A549 (cell line): Measurements from ENCODE around the gene RTL1. TPM values are rescaled to one million over a fixed set of nuclear protein-coding genes. Genes with fewer than 3 reads are reported as not detected.
A peak's percentile ranks its signal among the peaks of the same experiment; 100 is the strongest.

Source experiments
- ATAC-seq, 2 experiments: fragments of 200-7000 bp in 1 of 2; fragments of >200 bp in 1 of 2; cut with Nextera tagmentation in 1 of 2; cut with Tn5 transposase in 1 of 2; 3 replicates each; pipeline versions ENCODE4 v1.8.0 to v1.9.1; 2018 to 2020; ENCODE audit warnings: mild to moderate bottlenecking in 1 of 2, moderate library complexity in 1 of 2
- CTCF ChIA-PET: fragments of 300-600 bp; sonication (Branson Sonifier 250); formaldehyde crosslinking; extraction: SDS; loops from one replicate; lab custom pipeline; 2021; ENCODE audit warnings: antibody characterized with exemption, inconsistent platforms; lab: Yijun Ruan, JAX
- POLR2A ChIA-PET: fragments of 350-600 bp; formaldehyde crosslinking; extraction: SDS; loops from one replicate; lab custom pipeline; 2021; ENCODE audit warnings: antibody characterized with exemption, inconsistent platforms; lab: Yijun Ruan, JAX
- DNase-seq, 2 experiments: peaks; one replicate each; pipeline versions ENCODE4 v3.0.0 to v3.0.0-alpha.2; 2011 to 2016; ENCODE audit warnings: low read depth in 1 of 2, low spot score in 1 of 2
- FAIRE-seq: peaks from 2 replicates; lab custom pipeline; 2011; peaks lifted over from hg19 to GRCh38; lab: Jason Lieb, UNC
- H3K27ac ChIP-seq, 2 experiments: fragments of >200 bp; sonication (Bioruptor Twin); formaldehyde crosslinking; 3 replicates each; pipeline ENCODE4 v1.5.1; 2016 to 2017
- H3K4me1 ChIP-seq: fragments of >200 bp; sonication (Bioruptor Twin); formaldehyde crosslinking; 3 replicates; pipeline ENCODE4 v1.6.1; 2016
- H3K4me2 ChIP-seq: fragments of >200 bp; sonication (Bioruptor Twin); formaldehyde crosslinking; 3 replicates; pipeline ENCODE4 v1.6.1; 2016
- H3K4me3 ChIP-seq: fragments of >200 bp; sonication (Bioruptor Twin); formaldehyde crosslinking; 3 replicates; pipeline ENCODE4 v1.5.1; 2016
- H3K9me3 ChIP-seq: fragments of >200 bp; sonication (Bioruptor Twin); formaldehyde crosslinking; 3 replicates; pipeline ENCODE4 v1.6.1; 2016
- BHLHE40 ChIP-seq: IDR thresholded peaks from 2 replicates; pipeline ENCODE4 v1.6.1; 2012; ENCODE audit warnings: low read depth, low read length, inconsistent platforms
- CBX2 ChIP-seq: fragments of 200-600 bp; sonication (generic); IDR thresholded peaks from 2 replicates; pipeline ENCODE4 v1.6.1; 2016; ENCODE audit warnings: low read depth, mild to moderate bottlenecking, borderline replicate concordance
- CHD4 ChIP-seq: fragments of 200-600 bp; sonication (generic); IDR thresholded peaks from 2 replicates; pipeline ENCODE4 v1.6.1; 2016; ENCODE audit warnings: antibody characterized with exemption, mild to moderate bottlenecking, borderline replicate concordance
- EHF ChIP-seq: fragments of 250-450 bp; sonication (Bioruptor Pico); IDR thresholded peaks from 2 replicates; pipeline ENCODE4 v1.5.0; 2020; ENCODE audit warnings: mild to moderate bottlenecking
- HOXB5 ChIP-seq: fragments of 250-450 bp; sonication (Bioruptor Pico); IDR thresholded peaks from 2 replicates; pipeline ENCODE4 v1.5.0; 2020; ENCODE audit warnings: mild to moderate bottlenecking, moderate library complexity
- JUN ChIP-seq, 2 experiments: fragments of >200 bp; sonication (Bioruptor Twin); formaldehyde crosslinking; IDR thresholded peaks; 2 replicates in 1 of 2; 3 replicates in 1 of 2; pipeline ENCODE4 v1.6.1; 2016 to 2017
- JUNB ChIP-seq: fragments of >200 bp; sonication (Bioruptor Twin); formaldehyde crosslinking; IDR thresholded peaks from 2 replicates; pipeline ENCODE4 v1.6.1; 2016
- KDM1A ChIP-seq: fragments of 200-600 bp; sonication (generic); IDR thresholded peaks from 2 replicates; pipeline ENCODE4 v1.6.1; 2016; ENCODE audit warnings: low read depth, mild to moderate bottlenecking
- KDM5A ChIP-seq: fragments of 200-600 bp; sonication (generic); IDR thresholded peaks from 2 replicates; pipeline ENCODE4 v1.6.1; 2016; ENCODE audit warnings: antibody characterized with exemption, mild to moderate bottlenecking
- MAFK ChIP-seq: fragments of 450-650 bp; IDR thresholded peaks from 2 replicates; pipeline ENCODE4 v1.6.1; 2014; ENCODE audit not compliant: partially characterized antibody
- PHF8 ChIP-seq: fragments of 200-600 bp; sonication (generic); IDR thresholded peaks from 2 replicates; pipeline ENCODE4 v1.6.1; 2016; ENCODE audit warnings: low read depth, mild to moderate bottlenecking, antibody characterized with exemption, moderate library complexity, borderline replicate concordance
- RAD21 ChIP-seq, 2 experiments: fragments of >200 bp in 1 of 2; sonication (Bioruptor Twin) in 1 of 2; formaldehyde crosslinking in 1 of 2; IDR thresholded peaks in 1 of 2; conservative IDR thresholded peaks in 1 of 2; 2 replicates in 1 of 2; 3 replicates in 1 of 2; pipeline ENCODE4 v1.6.1; 2012 to 2018; ENCODE audit warnings: inconsistent platforms in 1 of 2
- RARB ChIP-seq: fragments of 250-450 bp; sonication (Bioruptor Pico); IDR thresholded peaks from 2 replicates; pipeline ENCODE4 v1.8.0; 2021; ENCODE audit warnings: mild to moderate bottlenecking, moderate library complexity
- SMC3 ChIP-seq: fragments of >200 bp; sonication (Bioruptor Twin); formaldehyde crosslinking; IDR thresholded peaks from 3 replicates; pipeline ENCODE4 v1.6.1; 2018; ENCODE audit warnings: inconsistent platforms
- WGBS: methylation state at CpG from one replicate; pipeline ENCODE4 v1.1.6; 2017; ENCODE audit errors: missing lambda C conversion rate; 5-methylcytosine and 5-hydroxymethylcytosine counted together
- polyA plus RNA-seq, 4 experiments: library from polyadenylated mRNA; depleted of rRNA in 3 of 4; stranded (reverse); fragments of >200 nt; fragmentation: RNase III in 1 of 4; extraction: RNeasy Plus Mini Kit Qiagen cat#74134 plus additional on column Dnase treatment in 1 of 4; gene quantifications; 2 replicates in 3 of 4; 3 replicates in 1 of 4; pipeline ENCODE4 v1.2.3, GENCODE V29; 2011 to 2017
- TF ChIP-seq, protein P1 (sequence below): fragments of 250-450 bp; sonication (Bioruptor Pico); IDR thresholded peaks from 2 replicates; pipeline ENCODE4 v1.5.0; 2020; ENCODE audit warnings: low read depth, mild to moderate bottlenecking, moderate library complexity
- TF ChIP-seq, protein P2 (sequence below): fragments of 200-600 bp; sonication (generic); IDR thresholded peaks from 2 replicates; pipeline ENCODE4 v1.6.1; 2016; ENCODE audit warnings: antibody characterized with exemption, mild to moderate bottlenecking, moderate library complexity
- TF ChIP-seq, protein P3 (sequence below): fragments of >200 bp; sonication (Bioruptor Twin); formaldehyde crosslinking; IDR thresholded peaks from 3 replicates; pipeline ENCODE4 v1.5.1; 2016

RTL1 gene
- polyA plus RNA-seq, 2 of the 4 experiments (the other 2 are of a cell fraction) = 0.01 TPM; not detected in 1

DNA sequence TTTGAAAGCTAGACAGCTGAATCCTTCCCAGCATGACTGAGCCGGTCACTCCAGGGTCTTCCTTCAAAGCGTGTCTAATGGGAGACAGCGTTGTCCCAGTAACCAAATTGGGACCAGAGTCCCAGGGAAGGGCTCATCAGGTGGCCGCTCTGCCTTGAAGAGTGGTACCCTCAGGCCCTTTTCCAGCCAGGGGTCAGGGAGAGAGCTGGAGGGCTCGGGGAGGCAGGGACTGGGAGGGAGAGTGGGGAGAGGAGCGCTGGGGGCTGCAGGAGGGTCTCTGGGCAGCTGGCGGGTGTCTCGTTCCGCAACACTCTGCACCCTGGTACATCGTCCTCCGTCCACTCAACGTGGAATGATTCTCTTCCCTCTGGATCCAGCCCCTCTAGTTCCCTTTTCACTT lies 1.6 kb upstream of the RTL1 start:
- ATAC-seq (no peak), FAIRE-seq (no peak), DNase-seq (no peak)
- TF ChIP-seq, protein P1, sequence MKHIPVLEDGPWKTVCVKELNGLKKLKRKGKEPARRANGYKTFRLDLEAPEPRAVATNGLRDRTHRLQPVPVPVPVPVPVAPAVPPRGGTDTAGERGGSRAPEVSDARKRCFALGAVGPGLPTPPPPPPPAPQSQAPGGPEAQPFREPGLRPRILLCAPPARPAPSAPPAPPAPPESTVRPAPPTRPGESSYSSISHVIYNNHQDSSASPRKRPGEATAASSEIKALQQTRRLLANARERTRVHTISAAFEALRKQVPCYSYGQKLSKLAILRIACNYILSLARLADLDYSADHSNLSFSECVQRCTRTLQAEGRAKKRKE (CRISPR knock-in tag) = no peak
- TF ChIP-seq, protein P2, sequence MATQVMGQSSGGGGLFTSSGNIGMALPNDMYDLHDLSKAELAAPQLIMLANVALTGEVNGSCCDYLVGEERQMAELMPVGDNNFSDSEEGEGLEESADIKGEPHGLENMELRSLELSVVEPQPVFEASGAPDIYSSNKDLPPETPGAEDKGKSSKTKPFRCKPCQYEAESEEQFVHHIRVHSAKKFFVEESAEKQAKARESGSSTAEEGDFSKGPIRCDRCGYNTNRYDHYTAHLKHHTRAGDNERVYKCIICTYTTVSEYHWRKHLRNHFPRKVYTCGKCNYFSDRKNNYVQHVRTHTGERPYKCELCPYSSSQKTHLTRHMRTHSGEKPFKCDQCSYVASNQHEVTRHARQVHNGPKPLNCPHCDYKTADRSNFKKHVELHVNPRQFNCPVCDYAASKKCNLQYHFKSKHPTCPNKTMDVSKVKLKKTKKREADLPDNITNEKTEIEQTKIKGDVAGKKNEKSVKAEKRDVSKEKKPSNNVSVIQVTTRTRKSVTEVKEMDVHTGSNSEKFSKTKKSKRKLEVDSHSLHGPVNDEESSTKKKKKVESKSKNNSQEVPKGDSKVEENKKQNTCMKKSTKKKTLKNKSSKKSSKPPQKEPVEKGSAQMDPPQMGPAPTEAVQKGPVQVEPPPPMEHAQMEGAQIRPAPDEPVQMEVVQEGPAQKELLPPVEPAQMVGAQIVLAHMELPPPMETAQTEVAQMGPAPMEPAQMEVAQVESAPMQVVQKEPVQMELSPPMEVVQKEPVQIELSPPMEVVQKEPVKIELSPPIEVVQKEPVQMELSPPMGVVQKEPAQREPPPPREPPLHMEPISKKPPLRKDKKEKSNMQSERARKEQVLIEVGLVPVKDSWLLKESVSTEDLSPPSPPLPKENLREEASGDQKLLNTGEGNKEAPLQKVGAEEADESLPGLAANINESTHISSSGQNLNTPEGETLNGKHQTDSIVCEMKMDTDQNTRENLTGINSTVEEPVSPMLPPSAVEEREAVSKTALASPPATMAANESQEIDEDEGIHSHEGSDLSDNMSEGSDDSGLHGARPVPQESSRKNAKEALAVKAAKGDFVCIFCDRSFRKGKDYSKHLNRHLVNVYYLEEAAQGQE = no peak
- TF ChIP-seq BHLHE40 = no peak
- no peak for TF ChIP-seq KDM5A
- TF ChIP-seq JUN (IDR thresholded peaks at IDR 0.05) = no peak
- TF ChIP-seq JUNB = no peak
- no peak for TF ChIP-seq KDM1A
- no peak for TF ChIP-seq SMC3
- no peak for TF ChIP-seq RARB (CRISPR knock-in tag)
- TF ChIP-seq CBX2 = no peak
- no peak for TF ChIP-seq CHD4
- TF ChIP-seq EHF (CRISPR knock-in tag) = no peak
- TF ChIP-seq PHF8 = no peak
- ChIA-PET POLR2A (interaction anchor here (1.1 kb wide), 1 partner anchor 334 kb away, joined by 3 read pairs; no protein-coding TSS in a partner anchor), CTCF (interaction anchor here (0.9 to 2.6 kb wide), 8 partner anchors 14 to 732 kb away, joined by 3 to 24 read pairs (median 4); no protein-coding TSS in a partner anchor)
- Histone ChIP-seq H3K4me2 (no peak overlapping the region), H3K4me1 (peaks cover 5% of the 10 kb centered on the region; the same call in 2 of the 3 replicates), H3K27ac (0 out of 6 replicates have a peak overlapping the region, but pooled peaks of 1 of the 2 experiments have one; percentile 30), H3K4me3 (no peak overlapping the region), H3K9me3 (no peaks in the 10 kb centered on the region)
- WGBS = 91% methylated on average over 12 of the region's 12 CpGs

DNA sequence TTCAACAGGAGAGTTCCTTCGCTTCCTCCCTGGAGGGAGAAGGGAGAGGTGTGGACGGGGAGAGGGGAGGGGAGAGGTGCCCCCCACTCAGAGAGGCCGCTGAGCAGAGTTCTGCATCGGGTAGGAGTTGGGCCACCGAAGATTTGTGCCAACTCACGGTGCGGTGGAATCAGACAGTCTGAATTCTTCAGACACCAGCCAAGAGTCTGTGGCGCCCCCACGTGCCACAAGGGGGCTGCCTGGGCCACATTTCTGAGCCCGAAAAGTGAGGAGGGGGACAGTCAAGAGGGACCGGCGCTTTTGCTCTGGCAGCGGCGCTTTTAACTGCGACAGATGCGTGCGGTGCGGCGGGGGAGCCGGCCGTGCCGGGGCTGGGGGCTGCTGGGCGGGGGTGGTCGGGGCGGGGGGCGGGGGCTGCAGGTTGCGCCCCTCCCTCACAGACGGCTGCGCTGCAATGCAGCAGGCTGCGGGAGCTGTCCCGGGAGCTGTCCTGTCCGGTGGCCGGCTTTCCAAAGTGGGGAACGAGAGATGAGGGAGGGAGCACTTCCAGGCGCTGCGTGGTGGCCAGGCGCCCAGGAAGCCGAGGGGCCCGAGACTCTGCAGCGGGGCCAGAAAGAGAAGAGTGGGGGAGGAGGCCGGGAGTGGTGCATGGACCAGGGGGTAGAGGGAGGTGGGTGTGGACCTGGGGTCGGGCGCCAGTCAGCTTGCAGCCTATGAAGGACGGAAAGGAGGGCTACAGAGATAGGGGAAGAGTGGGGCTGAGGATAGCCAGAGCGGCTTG lies 975 bp upstream of the RTL1 start:
- H3K4me2 ChIP-seq = 0 out of 3 replicates have a peak overlapping the region, but pooled peaks have one; percentile 32
- POLR2A ChIA-PET = interaction anchor here (1.1 kb wide), 1 partner anchor 335 kb away, joined by 3 read pairs; no protein-coding TSS in a partner anchor
- DNase-seq = peak in 1 of 2 experiments; percentile 34
- TF ChIP-seq RAD21 (conservative IDR thresholded peaks at IDR 0.05 in 1 of 2, IDR thresholded peaks at IDR 0.05 in 1 of 2) (peak; percentile 47 to 53), MAFK (peak; percentile 34), HOXB5 (no peak), BHLHE40 (no peak), SMC3 (peak; percentile 55)
- TF ChIP-seq, protein P3, sequence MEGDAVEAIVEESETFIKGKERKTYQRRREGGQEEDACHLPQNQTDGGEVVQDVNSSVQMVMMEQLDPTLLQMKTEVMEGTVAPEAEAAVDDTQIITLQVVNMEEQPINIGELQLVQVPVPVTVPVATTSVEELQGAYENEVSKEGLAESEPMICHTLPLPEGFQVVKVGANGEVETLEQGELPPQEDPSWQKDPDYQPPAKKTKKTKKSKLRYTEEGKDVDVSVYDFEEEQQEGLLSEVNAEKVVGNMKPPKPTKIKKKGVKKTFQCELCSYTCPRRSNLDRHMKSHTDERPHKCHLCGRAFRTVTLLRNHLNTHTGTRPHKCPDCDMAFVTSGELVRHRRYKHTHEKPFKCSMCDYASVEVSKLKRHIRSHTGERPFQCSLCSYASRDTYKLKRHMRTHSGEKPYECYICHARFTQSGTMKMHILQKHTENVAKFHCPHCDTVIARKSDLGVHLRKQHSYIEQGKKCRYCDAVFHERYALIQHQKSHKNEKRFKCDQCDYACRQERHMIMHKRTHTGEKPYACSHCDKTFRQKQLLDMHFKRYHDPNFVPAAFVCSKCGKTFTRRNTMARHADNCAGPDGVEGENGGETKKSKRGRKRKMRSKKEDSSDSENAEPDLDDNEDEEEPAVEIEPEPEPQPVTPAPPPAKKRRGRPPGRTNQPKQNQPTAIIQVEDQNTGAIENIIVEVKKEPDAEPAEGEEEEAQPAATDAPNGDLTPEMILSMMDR = peak; percentile 30
- TF ChIP-seq, all 56 proteins: peak for 4
- Histone ChIP-seq H3K4me1 (peaks cover 5% of the 10 kb centered on the region; the same call in 2 of the 3 replicates), H3K9me3 (no peaks in the 10 kb centered on the region), H3K27ac (peak overlapping the region; percentile 62), H3K4me3 (no peak overlapping the region)
- ATAC-seq (peak in 1 of 2 experiments; percentile 41; a peak in 2 of 6 replicates), FAIRE-seq (no peak)
- 75% methylated on average over 30 of the region's 45 CpGs for WGBS
- CTCF ChIA-PET = interaction anchor here (0.9 to 2.6 kb wide), 5 partner anchors 15 to 723 kb away, joined by 3 to 24 read pairs (median 6); no protein-coding TSS in a partner anchor
